ENCODE results near the gene KLHL41. TPM values are rescaled to one million over a fixed set of nuclear protein-coding genes. Genes with fewer than 3 reads are reported as not detected.

Gene KLHL41
- total and polyA plus RNA-seq, 8 donors = 0.37 to 3.7 (median 1.5) TPM; not detected in 4

GRCh38 chr2:169464882-169465281, 44.6 kb upstream of the KLHL41 start:
- intact Hi-C loops (cut with DNase I; ENCODE audit: low total_unique reads) = no loop called here
- TF ChIP-seq EP300 (IDR thresholded peaks at IDR 0.05) (no peak), POLR2A (IDR thresholded peaks at IDR 0.05) (no peak), POLR2AphosphoS5 (IDR thresholded peaks at IDR 0.05) (no peak), CTCF (IDR thresholded peaks at IDR 0.05) (no peak)
- H3K27ac ChIP-seq = no peak overlapping the region
- 29 to 50% (median 32%) methylated on average over 2 of the region's 2 CpGs for WGBS, 5 donors
- no peaks in the 10 kb centered on the region for H3K36me3 ChIP-seq
- no peak overlapping the region for H3K4me3 ChIP-seq
- peak in 1 of 2 donors; percentile 32 for DNase-seq
- no peaks in the 10 kb centered on the region for H3K9me3 ChIP-seq
- peaks cover 0 to 8% (median 3%) of the 10 kb centered on the region in 4 donors for H3K4me1 ChIP-seq
- H3K27me3 ChIP-seq = no peaks in the 10 kb centered on the region

- WGBS, 5 donors = 94 to 100% (median 97%) methylated on average over 1 of the region's 1 CpG
- Histone ChIP-seq H3K36me3 (no peaks in the 10 kb centered on the region), H3K9me3 (no peaks in the 10 kb centered on the region), H3K4me3 (no peak overlapping the region), H3K27ac (no peak overlapping the region), H3K27me3 (no peaks in the 10 kb centered on the region), H3K4me1 (no peaks in the 10 kb centered on the region)
- intact Hi-C loops (cut with DNase I; ENCODE audit: low total_unique reads) = no loop called here
- DNase-seq = peak in 1 of 2 donors; percentile 6
- TF ChIP-seq EP300 (IDR thresholded peaks at IDR 0.05) (no peak), CTCF (IDR thresholded peaks at IDR 0.05) (no peak), POLR2AphosphoS5 (IDR thresholded peaks at IDR 0.05) (no peak), POLR2A (IDR thresholded peaks at IDR 0.05) (no peak)
These were observed 40.7 kb upstream of the KLHL41 start for GRCh38 chr2:169468841-169469240.

- TF ChIP-seq POLR2A (IDR thresholded peaks at IDR 0.05) (no peak), CTCF (IDR thresholded peaks at IDR 0.05) (no peak)
- no peak overlapping the region for H3K4me3 ChIP-seq
- no peak for DNase-seq
- no peak overlapping the region for H3K27ac ChIP-seq
- no peaks in the 10 kb centered on the region for H3K36me3 ChIP-seq
- H3K27me3 ChIP-seq = no peaks in the 10 kb centered on the region
- intact Hi-C loops (cut with DNase I; ENCODE audit: low total_unique reads) = no loop called here
- H3K4me1 ChIP-seq = no peaks in the 10 kb centered on the region
- no peaks in the 10 kb centered on the region for H3K9me3 ChIP-seq
- WGBS, 5 donors = 58 to 72% (median 61%) methylated on average over 3 of the region's 3 CpGs
These were observed 39.4 kb upstream of the KLHL41 start for GRCh38 chr2:169469952-169470572.

DNA sequence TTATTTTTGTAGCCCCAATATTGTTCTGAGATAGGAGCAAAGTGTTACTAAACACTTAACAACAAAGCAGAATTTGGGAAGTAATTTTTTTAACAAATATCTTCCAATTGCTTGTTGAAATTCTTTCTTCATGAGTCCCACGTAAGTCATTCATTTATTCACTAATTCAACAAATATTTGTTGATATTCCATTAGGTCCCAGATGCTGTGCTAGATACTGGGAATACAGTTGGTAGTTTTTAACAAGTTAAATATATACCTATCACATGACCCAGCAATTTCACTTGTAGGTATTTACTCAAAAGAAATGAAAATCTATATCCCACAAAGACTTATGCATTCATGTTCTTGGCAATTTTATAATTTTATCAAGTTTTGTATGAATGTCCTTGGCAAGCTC, 37.3 kb upstream of the KLHL41 start:
- no peaks in the 10 kb centered on the region for H3K36me3 ChIP-seq
- no peaks in the 10 kb centered on the region for H3K4me1 ChIP-seq
- no peak for DNase-seq
- H3K27ac ChIP-seq = no peak overlapping the region
- 45 to 65% (median 62%) methylated on average over 1 of the region's 1 CpG for WGBS, 5 donors
- H3K4me3 ChIP-seq = no peak overlapping the region
- intact Hi-C loops (cut with DNase I; ENCODE audit: low total_unique reads) = no loop called here
- H3K9me3 ChIP-seq = no peaks in the 10 kb centered on the region
- no peaks in the 10 kb centered on the region for H3K27me3 ChIP-seq
- TF ChIP-seq EP300 (IDR thresholded peaks at IDR 0.05) = no peak
- no peak for TF ChIP-seq POLR2A (IDR thresholded peaks at IDR 0.05)
- no peak for TF ChIP-seq POLR2AphosphoS5 (IDR thresholded peaks at IDR 0.05)
- no peak for TF ChIP-seq CTCF (IDR thresholded peaks at IDR 0.05)

Data from stomach (tissue), 9 donors.